BLaER1 (cell line): ENCODE measurements around the gene NSRP1.

Source experiments
- H3K27ac ChIP-seq: shearing (Covaris generic); formaldehyde crosslinking; 2 replicates; pipeline ENCODE4 v1.8.1; 2022
- H3K27me3 ChIP-seq: shearing (Covaris generic); formaldehyde crosslinking; 2 replicates; pipeline ENCODE4 v1.8.1; 2022
- H3K36me3 ChIP-seq: shearing (Covaris generic); formaldehyde crosslinking; 2 replicates; pipeline ENCODE4 v1.8.1; 2022
- H3K4me1 ChIP-seq: shearing (Covaris generic); formaldehyde crosslinking; 2 replicates; pipeline ENCODE4 v1.8.1; 2022
- H3K4me2 ChIP-seq: shearing (Covaris generic); formaldehyde crosslinking; 2 replicates; pipeline ENCODE4 v1.8.1; 2022
- H3K4me3 ChIP-seq: shearing (Covaris generic); formaldehyde crosslinking; 2 replicates; pipeline ENCODE4 v1.8.1; 2022
- H3K9ac ChIP-seq: shearing (Covaris generic); formaldehyde crosslinking; 2 replicates; pipeline ENCODE4 v1.8.1; 2022
- H3K9me3 ChIP-seq: shearing (Covaris generic); formaldehyde crosslinking; 2 replicates; pipeline ENCODE4 v1.8.1; 2022
- H4K20me1 ChIP-seq: shearing (Covaris generic); formaldehyde crosslinking; 2 replicates; pipeline ENCODE4 v1.8.1; 2022
- Cebpa-rat ChIP-seq: shearing (Covaris generic); IDR thresholded peaks from 2 replicates; pipeline ENCODE4 v1.8.1; 2022

Gene NSRP1

GRCh38 chr17:30219315-30219714 is 102.7 kb downstream of the NSRP1 start:
- H3K4me2 ChIP-seq: no peak overlapping the region

GRCh38 chr17:30219833-30220232 is 103.2 kb downstream of the NSRP1 start:
- no peak for TF ChIP-seq Cebpa-rat

More at GRCh38 chr17:30219315-30219714, 102.7 kb downstream of the NSRP1 start:
- Histone ChIP-seq H3K27me3 (no peaks in the 10 kb centered on the region), H3K4me1 (no peaks in the 10 kb centered on the region), H4K20me1 (no peaks in the 10 kb centered on the region), H3K9ac (no peak overlapping the region), H3K36me3 (no peaks in the 10 kb centered on the region), H3K27ac (no peak overlapping the region), H3K4me3 (no peak overlapping the region), H3K9me3 (no peaks in the 10 kb centered on the region)
- no peak for TF ChIP-seq Cebpa-rat

DNA sequence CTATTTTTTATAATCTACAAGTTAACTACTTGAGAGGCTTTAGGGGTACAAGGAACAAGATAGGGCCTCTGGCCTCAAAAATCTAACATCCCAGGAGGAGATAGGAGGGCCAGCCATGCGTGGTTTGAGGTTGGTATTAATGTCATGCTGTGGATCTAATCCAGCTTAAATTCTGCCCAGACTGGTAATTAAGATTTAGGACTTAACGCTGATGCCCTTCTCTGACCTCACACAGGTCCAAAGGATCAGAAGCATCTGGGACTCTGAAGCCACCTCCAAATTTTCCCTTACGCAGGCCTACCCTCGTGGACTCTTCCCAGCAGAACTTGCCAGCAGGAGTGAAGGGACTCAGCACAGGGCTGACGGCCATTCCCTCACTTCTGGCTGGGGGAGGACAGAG is 103.8 kb downstream of the NSRP1 start:
- Histone ChIP-seq H3K4me1 (no peaks in the 10 kb centered on the region), H3K27ac (no peak overlapping the region), H3K36me3 (no peaks in the 10 kb centered on the region), H3K27me3 (no peaks in the 10 kb centered on the region), H3K4me2 (no peak overlapping the region), H3K4me3 (no peak overlapping the region), H3K9ac (no peak overlapping the region), H3K9me3 (no peaks in the 10 kb centered on the region), H4K20me1 (no peaks in the 10 kb centered on the region)
- TF ChIP-seq Cebpa-rat: no peak

More at GRCh38 chr17:30219833-30220232, 103.2 kb downstream of the NSRP1 start:
- Histone ChIP-seq H3K27me3 (no peaks in the 10 kb centered on the region), H3K4me2 (no peak overlapping the region), H3K9me3 (no peaks in the 10 kb centered on the region), H3K4me1 (no peaks in the 10 kb centered on the region), H3K27ac (no peak overlapping the region), H4K20me1 (no peaks in the 10 kb centered on the region), H3K9ac (no peak overlapping the region), H3K36me3 (no peaks in the 10 kb centered on the region), H3K4me3 (no peak overlapping the region)

DNA sequence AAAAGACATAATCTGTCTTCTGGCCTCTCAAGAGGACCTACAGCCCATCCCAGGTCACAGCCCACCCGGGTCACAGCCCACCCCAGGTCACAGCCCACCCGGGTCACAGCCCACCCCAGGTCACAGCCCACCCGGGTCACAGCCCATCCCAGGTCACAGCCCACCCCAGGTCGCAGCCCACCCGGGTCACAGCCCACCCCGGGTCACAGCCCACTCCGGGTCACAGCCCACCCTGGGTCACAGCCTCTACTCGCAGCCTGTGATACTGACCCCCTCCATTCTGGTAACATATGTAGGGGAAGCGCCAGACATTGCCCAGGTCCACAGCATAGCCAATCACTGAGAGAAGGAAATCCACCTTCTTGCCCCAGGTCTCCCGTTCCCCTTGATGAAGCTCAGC is 104.7 kb downstream of the NSRP1 start:
- H3K9ac ChIP-seq: no peak overlapping the region

GRCh38 chr17:30222251-30222650 is 105.6 kb downstream of the NSRP1 start:
- Histone ChIP-seq H3K27ac (no peak overlapping the region), H3K36me3 (no peaks in the 10 kb centered on the region), H3K9me3 (no peaks in the 10 kb centered on the region), H4K20me1 (no peaks in the 10 kb centered on the region), H3K4me3 (no peak overlapping the region), H3K27me3 (no peaks in the 10 kb centered on the region), H3K4me2 (no peak overlapping the region), H3K9ac (no peak overlapping the region), H3K4me1 (no peaks in the 10 kb centered on the region)
- no peak for TF ChIP-seq Cebpa-rat

More for the DNA sequence above, 104.7 kb downstream of the NSRP1 start:
- Histone ChIP-seq H3K4me1 (no peaks in the 10 kb centered on the region), H3K4me2 (no peak overlapping the region), H4K20me1 (no peaks in the 10 kb centered on the region), H3K36me3 (no peaks in the 10 kb centered on the region), H3K9me3 (no peaks in the 10 kb centered on the region), H3K4me3 (no peak overlapping the region), H3K27ac (no peak overlapping the region), H3K27me3 (no peaks in the 10 kb centered on the region)
- TF ChIP-seq Cebpa-rat: no peak

GRCh38 chr17:30222721-30223175 is 106.1 kb downstream of the NSRP1 start:
- no peak overlapping the region for H3K27ac ChIP-seq
- H3K4me1 ChIP-seq: peaks cover 4% of the 10 kb centered on the region
- H3K27me3 ChIP-seq: no peaks in the 10 kb centered on the region
- H4K20me1 ChIP-seq: no peaks in the 10 kb centered on the region
- H3K36me3 ChIP-seq: no peaks in the 10 kb centered on the region
- H3K9ac ChIP-seq: no peak overlapping the region
- no peak overlapping the region for H3K4me2 ChIP-seq
- no peak overlapping the region for H3K4me3 ChIP-seq
- TF ChIP-seq Cebpa-rat: no peak
- no peaks in the 10 kb centered on the region for H3K9me3 ChIP-seq

GRCh38 chr17:30224419-30224960 is 107.9 kb downstream of the NSRP1 start:
- peaks cover 18% of the 10 kb centered on the region for H3K4me1 ChIP-seq
- no peak for TF ChIP-seq Cebpa-rat
- H3K36me3 ChIP-seq: no peaks in the 10 kb centered on the region
- no peaks in the 10 kb centered on the region for H3K27me3 ChIP-seq
- H3K27ac ChIP-seq: no peak overlapping the region
- no peaks in the 10 kb centered on the region for H3K9me3 ChIP-seq
- H3K4me2 ChIP-seq: no peak overlapping the region
- no peak overlapping the region for H3K9ac ChIP-seq
- H4K20me1 ChIP-seq: no peaks in the 10 kb centered on the region
- H3K4me3 ChIP-seq: no peak overlapping the region

DNA sequence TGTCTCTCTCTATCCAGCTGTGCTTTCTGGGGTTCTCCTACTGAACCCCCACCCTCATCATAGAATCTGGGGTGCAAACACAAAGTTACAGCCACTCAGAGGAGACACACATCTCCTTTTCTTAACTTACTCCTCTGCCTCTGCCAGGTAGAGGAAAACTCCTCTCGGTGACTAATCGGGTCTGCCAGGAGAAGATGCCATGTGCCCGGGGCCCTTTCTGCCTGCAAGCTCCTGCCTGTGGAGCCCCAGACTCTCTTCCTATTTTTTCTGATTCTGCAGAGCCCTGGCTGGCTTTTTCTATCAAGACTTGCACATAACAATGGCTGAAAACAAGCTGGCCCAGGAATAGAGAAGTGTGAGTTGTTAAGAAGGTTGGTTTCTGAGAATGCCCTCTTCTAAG is 108.5 kb downstream of the NSRP1 start:
- Histone ChIP-seq H3K27ac (no peak overlapping the region), H3K4me1 (peaks cover 18% of the 10 kb centered on the region), H3K27me3 (no peaks in the 10 kb centered on the region), H3K9ac (no peak overlapping the region), H3K4me2 (no peak overlapping the region), H4K20me1 (no peaks in the 10 kb centered on the region), H3K4me3 (no peak overlapping the region), H3K9me3 (no peaks in the 10 kb centered on the region), H3K36me3 (no peaks in the 10 kb centered on the region)
- TF ChIP-seq Cebpa-rat: no peak

GRCh38 chr17:30225919-30226553 is 109.4 kb downstream of the NSRP1 start:
- H3K4me3 ChIP-seq: no peak overlapping the region
- H3K9ac ChIP-seq: no peak overlapping the region
- H3K4me1 ChIP-seq: peaks cover 18% of the 10 kb centered on the region
- no peaks in the 10 kb centered on the region for H4K20me1 ChIP-seq
- H3K4me2 ChIP-seq: no peak overlapping the region
- no peaks in the 10 kb centered on the region for H3K9me3 ChIP-seq
- TF ChIP-seq Cebpa-rat: no peak
- H3K36me3 ChIP-seq: no peaks in the 10 kb centered on the region
- no peaks in the 10 kb centered on the region for H3K27me3 ChIP-seq
- H3K27ac ChIP-seq: no peak overlapping the region

GRCh38 chr17:30226878-30227277 is 110.3 kb downstream of the NSRP1 start:
- peaks cover 18% of the 10 kb centered on the region for H3K4me1 ChIP-seq
- no peak overlapping the region for H3K27ac ChIP-seq
- no peaks in the 10 kb centered on the region for H4K20me1 ChIP-seq
- H3K36me3 ChIP-seq: no peaks in the 10 kb centered on the region
- H3K9me3 ChIP-seq: no peaks in the 10 kb centered on the region
- TF ChIP-seq Cebpa-rat: no peak
- H3K27me3 ChIP-seq: no peaks in the 10 kb centered on the region
- no peak overlapping the region for H3K9ac ChIP-seq
- H3K4me2 ChIP-seq: no peak overlapping the region
- no peak overlapping the region for H3K4me3 ChIP-seq
